Cardiac muscle cell (in vitro differentiated cells and primary cell): ENCODE measurements around the gene SPIN2B. TPM values are rescaled to one million over a fixed set of nuclear protein-coding genes. Genes with fewer than 3 reads are reported as not detected.
"Not testable (repeated sequence)": the region's sequence is repeated elsewhere in the genome, so short reads cannot be mapped to it uniquely, and the experiment has no call there.

Source experiments
- DNase-seq, 2 donors: peaks; one replicate each; pipeline versions ENCODE4 v3.0.0 to v3.0.0-alpha.2; 2010 to 2017; ENCODE audit warnings: low read depth in 1 of 2, low spot score in 1 of 2
- H3K27ac ChIP-seq: fragments of 200-600 bp; sonication (generic); 2 replicates; pipeline ENCODE4 v1.5.1; 2016
- H3K27me3 ChIP-seq: fragments of 200-600 bp; sonication (generic); 2 replicates; pipeline ENCODE4 v1.6.0; 2016; ENCODE audit warnings: control low read depth
- H3K36me3 ChIP-seq: fragments of 200-600 bp; sonication (generic); 2 replicates; pipeline ENCODE4 v1.5.1; 2016; ENCODE audit warnings: control low read depth
- H3K4me1 ChIP-seq: fragments of 200-600 bp; sonication (generic); 2 replicates; pipeline ENCODE4 v1.8.1; 2017; ENCODE audit warnings: low read depth, mild to moderate bottlenecking, mixed run types
- H3K4me3 ChIP-seq: fragments of 200-600 bp; sonication (generic); 2 replicates; pipeline ENCODE4 v1.5.1; 2016; ENCODE audit warnings: mild to moderate bottlenecking
- H3K9me3 ChIP-seq: fragments of 200-600 bp; sonication (generic); 2 replicates; pipeline ENCODE4 v1.5.1; 2017; ENCODE audit warnings: low read depth, mild to moderate bottlenecking, control low read depth
- CTCF ChIP-seq: IDR thresholded peaks from 2 replicates; pipeline ENCODE4 v1.5.1; 2012; ENCODE audit warnings: low read depth, mild to moderate bottlenecking, low read length
- polyA plus RNA-seq: library from polyadenylated mRNA; unstranded; fragments of >200 nt; fragmentation: Nextera tagmentation; extraction: Ambion mirVana; gene quantifications from 2 replicates; pipeline ENCODE4 v1.2.1, GENCODE V29; 2016
- total RNA-seq: library from RNA; depleted of rRNA; stranded (reverse); fragments of >200 nt; gene quantifications from 2 replicates; pipeline ENCODE4 v1.2.3, GENCODE V29; 2016

SPIN2B gene
- total and polyA plus RNA-seq, 2 experiments from 2014 or later, result 20.8 to 41.8 TPM

GRCh38 chrX:57119416-57119815, 1.9 kb downstream of the SPIN2B start:
- H3K4me3 ChIP-seq, result no peak overlapping the region
- no peaks in the 10 kb centered on the region for H3K4me1 ChIP-seq
- no peaks in the 10 kb centered on the region for H3K9me3 ChIP-seq
- DNase-seq, result no peak
- no peak overlapping the region for H3K27ac ChIP-seq
- no peaks in the 10 kb centered on the region for H3K27me3 ChIP-seq
- TF ChIP-seq CTCF, result no peak
- H3K36me3 ChIP-seq, result no peaks in the 10 kb centered on the region

DNA sequence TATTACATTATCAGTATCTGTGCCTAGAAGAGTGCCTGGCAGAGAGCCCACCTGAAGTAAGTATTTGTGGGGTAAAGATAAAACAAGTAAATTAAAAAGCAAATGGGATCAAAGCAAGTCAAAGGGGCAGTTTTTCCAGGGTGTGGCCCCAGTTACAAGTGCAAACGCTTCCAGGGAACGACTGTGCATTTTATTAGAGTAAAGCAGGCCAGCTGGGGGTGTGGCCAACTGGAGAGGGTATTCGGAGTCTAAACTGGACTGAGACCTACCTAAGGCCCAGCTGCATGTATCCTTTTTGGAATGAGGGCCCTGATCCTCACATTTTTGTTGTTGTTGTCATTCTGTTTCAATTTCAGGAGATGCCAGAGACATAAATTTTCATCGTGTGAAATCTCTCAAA, 3.8 kb downstream of the SPIN2B start:
- H3K36me3 ChIP-seq, DNase-seq, H3K27me3 ChIP-seq, H3K9me3 ChIP-seq, H3K4me3 ChIP-seq, H3K27ac ChIP-seq, H3K4me1 ChIP-seq: not testable (repeated sequence)

GRCh38 chrX:57104921-57105398, 16.4 kb downstream of the SPIN2B start:
- no peak overlapping the region for H3K4me3 ChIP-seq
- no peaks in the 10 kb centered on the region for H3K4me1 ChIP-seq
- TF ChIP-seq CTCF, result no peak
- DNase-seq, result no peak
- no peaks in the 10 kb centered on the region for H3K36me3 ChIP-seq
- H3K27ac ChIP-seq, result no peak overlapping the region
- no peaks in the 10 kb centered on the region for H3K27me3 ChIP-seq
- no peaks in the 10 kb centered on the region for H3K9me3 ChIP-seq

DNA sequence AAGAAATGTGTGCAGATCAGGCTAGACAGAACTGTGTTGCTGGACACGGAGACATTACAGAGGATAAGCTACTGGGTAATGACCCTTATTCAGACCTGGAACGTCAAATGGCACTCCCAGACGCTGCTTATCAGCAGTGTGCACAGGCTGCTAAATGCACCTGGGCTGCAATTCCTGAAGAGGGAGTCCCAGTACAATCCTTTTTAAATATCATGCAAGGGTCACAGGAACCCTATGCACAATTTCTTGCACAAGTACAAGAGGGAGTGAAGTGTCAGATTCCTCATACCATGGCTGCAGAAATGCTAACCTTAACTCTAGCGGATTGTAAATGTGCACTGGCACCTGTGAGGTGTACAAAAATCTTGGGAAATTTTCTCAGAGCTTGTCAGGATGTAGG, 16.9 kb downstream of the SPIN2B start:
- TF ChIP-seq CTCF, result no peak
- H3K9me3 ChIP-seq, result no peaks in the 10 kb centered on the region
- H3K4me1 ChIP-seq, result no peaks in the 10 kb centered on the region
- no peaks in the 10 kb centered on the region for H3K36me3 ChIP-seq
- no peak overlapping the region for H3K4me3 ChIP-seq
- H3K27ac ChIP-seq, result no peak overlapping the region
- no peak for DNase-seq
- no peaks in the 10 kb centered on the region for H3K27me3 ChIP-seq

- Histone ChIP-seq H3K4me1 (no peaks in the 10 kb centered on the region), H3K27me3 (no peaks in the 10 kb centered on the region), H3K9me3 (no peaks in the 10 kb centered on the region), H3K27ac (no peak overlapping the region), H3K36me3 (no peaks in the 10 kb centered on the region), H3K4me3 (no peak overlapping the region)
- TF ChIP-seq CTCF, result no peak
- no peak for DNase-seq
Measured at GRCh38 chrX:57103489-57103888, 17.9 kb downstream of the SPIN2B start.

- not testable (repeated sequence) for H3K4me3 ChIP-seq, H3K27me3 ChIP-seq, H3K36me3 ChIP-seq, H3K4me1 ChIP-seq, H3K27ac ChIP-seq, H3K9me3 ChIP-seq
- DNase-seq, result peak in 1 of 2 donors; percentile 5
Measured at GRCh38 chrX:57102918-57103317, 18.4 kb downstream of the SPIN2B start.

DNA sequence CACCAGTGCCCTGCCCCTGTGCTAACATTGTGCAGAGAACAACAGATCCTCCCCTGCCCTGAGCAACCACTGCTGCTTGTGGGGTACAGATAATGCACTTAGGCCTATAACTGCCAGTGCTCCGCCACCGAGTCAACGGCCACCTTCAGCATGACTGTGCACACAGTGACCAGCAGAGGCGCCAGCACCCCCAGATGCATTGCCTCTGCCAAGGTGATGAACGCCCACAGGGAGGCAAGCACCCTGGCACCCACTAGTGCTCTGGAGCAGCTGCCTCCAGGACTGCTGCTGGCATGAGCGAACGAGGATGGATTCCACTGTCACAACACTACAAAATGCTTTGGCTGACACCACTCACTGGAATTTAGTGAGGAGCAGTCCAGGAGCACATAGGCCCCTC, 38.2 kb downstream of the SPIN2B start:
- Histone ChIP-seq H3K9me3 (peaks cover 4% of the 10 kb centered on the region), H3K27me3 (no peaks in the 10 kb centered on the region), H3K4me1 (no peaks in the 10 kb centered on the region), H3K36me3 (no peaks in the 10 kb centered on the region), H3K27ac (no peak overlapping the region), H3K4me3 (no peak overlapping the region)
- no peak for TF ChIP-seq CTCF
- DNase-seq, result no peak
